DOHH2 (cell line): ENCODE results near the gene SEC23B.

Experiments
- H3F3A ChIP-seq: fragments of 200-600 bp; sonication (generic), shearing (Covaris generic); 2 replicates; pipeline ENCODE4 v1.6.0; 2016; ENCODE audit warnings: antibody characterized with exemption, mild to moderate bottlenecking; ENCODE audit not compliant: control insufficient read depth, insufficient read depth
- H3K27ac ChIP-seq: fragments of 200-600 bp; sonication (generic); 2 replicates; pipeline ENCODE4 v1.5.1; 2014; ENCODE audit warnings: low read depth, mild to moderate bottlenecking, low read length, moderate library complexity
- H3K27me3 ChIP-seq: fragments of 200-600 bp; sonication (generic); 2 replicates; pipeline ENCODE4 v1.6.1; 2014; ENCODE audit warnings: mild to moderate bottlenecking, low read length, mixed read lengths; ENCODE audit not compliant: control insufficient read depth
- H3K36me3 ChIP-seq: fragments of 200-600 bp; sonication (generic); 2 replicates; pipeline ENCODE4 v1.6.1; 2014; ENCODE audit warnings: mild to moderate bottlenecking, low read length, moderate library complexity, mixed read lengths; ENCODE audit not compliant: control insufficient read depth
- H3K4me1 ChIP-seq: fragments of 200-600 bp; sonication (generic); 2 replicates; pipeline ENCODE4 v1.6.1; 2014; ENCODE audit warnings: mild to moderate bottlenecking, low read length, mixed read lengths; ENCODE audit not compliant: control insufficient read depth
- H3K4me2 ChIP-seq: fragments of 200-600 bp; sonication (generic); 2 replicates; pipeline ENCODE4 v1.6.0; 2014; ENCODE audit warnings: mild to moderate bottlenecking, low read length, moderate library complexity
- H3K4me3 ChIP-seq: fragments of 200-600 bp; sonication (generic); 2 replicates; pipeline ENCODE4 v1.5.1; 2014; ENCODE audit warnings: mild to moderate bottlenecking, low read length, mixed read lengths
- H3K79me2 ChIP-seq: fragments of 200-600 bp; sonication (generic); 2 replicates; pipeline ENCODE4 v1.6.1; 2014; ENCODE audit warnings: mild to moderate bottlenecking, low read length, mixed read lengths; ENCODE audit not compliant: control insufficient read depth
- H3K9me2 ChIP-seq: fragments of 200-600 bp; sonication (generic); replicated peaks from 2 replicates; pipeline ENCODE4 v1.6.1; 2014; ENCODE audit warnings: mild to moderate bottlenecking, low read length, mixed read lengths; ENCODE audit not compliant: control insufficient read depth
- H3K9me3 ChIP-seq: fragments of 200-600 bp; sonication (generic); 2 replicates; pipeline ENCODE4 v1.6.1; 2014; ENCODE audit warnings: antibody characterized with exemption, low read length, mixed read lengths; ENCODE audit not compliant: control insufficient read depth, insufficient read depth
- H4K20me1 ChIP-seq: fragments of 200-600 bp; sonication (generic); 2 replicates; pipeline ENCODE4 v1.6.0; 2014; ENCODE audit warnings: low read depth, mild to moderate bottlenecking, antibody characterized with exemption, low read length, moderate library complexity; ENCODE audit not compliant: control insufficient read depth, insufficient read depth
- EZH2phosphoT487 ChIP-seq: fragments of 200-600 bp; sonication (generic); IDR thresholded peaks from 2 replicates; pipeline ENCODE4 v1.6.1; 2017; ENCODE audit warnings: borderline replicate concordance, mild to moderate bottlenecking, antibody characterized with exemption, low read length, moderate library complexity, mixed read lengths
- TF ChIP-seq, protein P1 (sequence below): fragments of 200-600 bp; sonication (generic); IDR thresholded peaks from one replicate; pipeline ENCODE4 v1.5.1; 2014; ENCODE audit warnings: antibody characterized with exemption, mild to moderate bottlenecking, low read depth, low read length; ENCODE audit not compliant: poor library complexity, severe bottlenecking

Gene SEC23B

DNA sequence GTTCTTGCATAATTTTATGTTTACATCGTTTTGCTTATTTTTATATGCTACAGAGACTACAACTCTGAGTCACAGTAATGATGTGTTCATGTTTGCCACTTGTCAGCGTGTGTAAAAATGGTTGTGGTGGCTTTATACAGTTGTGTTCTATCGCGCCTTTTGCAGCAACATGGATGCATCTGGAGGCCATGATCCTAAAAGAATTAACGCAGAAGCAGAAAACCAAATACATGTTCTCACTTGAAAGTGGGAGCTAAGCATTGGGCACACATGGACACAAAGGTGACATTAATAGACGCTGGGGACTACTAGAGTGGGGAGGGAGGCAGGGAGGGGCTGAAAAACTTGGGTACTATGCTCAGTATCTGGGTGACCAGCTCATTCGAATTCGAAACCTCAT is 996 bp upstream of the SEC23B start:
- Histone ChIP-seq H3K4me2 (peak overlapping the region; percentile 74), H3K9me3 (no peaks in the 10 kb centered on the region), H3K27ac (peak overlapping the region; percentile 93), H4K20me1 (no peaks in the 10 kb centered on the region), H3K79me2 (peaks cover 28% of the 10 kb centered on the region), H3F3A (peaks cover 13% of the 10 kb centered on the region), H3K4me1 (peaks cover 34% of the 10 kb centered on the region), H3K4me3 (peak overlapping the region; percentile 89), H3K36me3 (peaks cover 33% of the 10 kb centered on the region), H3K27me3 (no peaks in the 10 kb centered on the region), H3K9me2 (no peaks in the 10 kb centered on the region)
- TF ChIP-seq, protein P1, sequence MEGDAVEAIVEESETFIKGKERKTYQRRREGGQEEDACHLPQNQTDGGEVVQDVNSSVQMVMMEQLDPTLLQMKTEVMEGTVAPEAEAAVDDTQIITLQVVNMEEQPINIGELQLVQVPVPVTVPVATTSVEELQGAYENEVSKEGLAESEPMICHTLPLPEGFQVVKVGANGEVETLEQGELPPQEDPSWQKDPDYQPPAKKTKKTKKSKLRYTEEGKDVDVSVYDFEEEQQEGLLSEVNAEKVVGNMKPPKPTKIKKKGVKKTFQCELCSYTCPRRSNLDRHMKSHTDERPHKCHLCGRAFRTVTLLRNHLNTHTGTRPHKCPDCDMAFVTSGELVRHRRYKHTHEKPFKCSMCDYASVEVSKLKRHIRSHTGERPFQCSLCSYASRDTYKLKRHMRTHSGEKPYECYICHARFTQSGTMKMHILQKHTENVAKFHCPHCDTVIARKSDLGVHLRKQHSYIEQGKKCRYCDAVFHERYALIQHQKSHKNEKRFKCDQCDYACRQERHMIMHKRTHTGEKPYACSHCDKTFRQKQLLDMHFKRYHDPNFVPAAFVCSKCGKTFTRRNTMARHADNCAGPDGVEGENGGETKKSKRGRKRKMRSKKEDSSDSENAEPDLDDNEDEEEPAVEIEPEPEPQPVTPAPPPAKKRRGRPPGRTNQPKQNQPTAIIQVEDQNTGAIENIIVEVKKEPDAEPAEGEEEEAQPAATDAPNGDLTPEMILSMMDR, result no peak
- TF ChIP-seq EZH2phosphoT487, result no peak

DNA sequence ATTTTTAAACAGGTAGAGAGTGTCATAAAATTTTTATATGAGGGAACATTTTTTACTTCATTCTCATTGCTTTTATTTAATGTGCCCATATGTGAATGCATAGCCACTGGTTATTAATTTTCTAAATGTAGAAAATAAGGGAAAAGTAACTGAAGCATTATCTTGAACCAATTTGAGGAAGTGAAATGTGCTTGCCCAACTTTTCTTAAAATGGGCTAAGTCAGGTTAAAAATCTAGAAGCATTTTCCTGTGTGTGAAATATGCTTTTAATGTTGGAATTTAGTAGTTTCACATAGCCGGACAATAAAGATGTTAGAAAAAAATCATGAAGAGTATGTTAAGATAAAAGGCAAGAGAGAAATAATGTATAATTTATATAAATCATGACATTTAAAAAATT is 3.8 kb downstream of the SEC23B start:
- no peak overlapping the region for H3K27ac ChIP-seq
- H4K20me1 ChIP-seq, result no peaks in the 10 kb centered on the region
- H3K36me3 ChIP-seq, result peaks cover 67% of the 10 kb centered on the region
- H3K4me2 ChIP-seq, result no peak overlapping the region
- H3K9me2 ChIP-seq, result no peaks in the 10 kb centered on the region
- H3K27me3 ChIP-seq, result no peaks in the 10 kb centered on the region
- H3K4me1 ChIP-seq, result peaks cover 25% of the 10 kb centered on the region
- peaks cover 7% of the 10 kb centered on the region for H3F3A ChIP-seq
- H3K9me3 ChIP-seq, result no peaks in the 10 kb centered on the region
- peaks cover 30% of the 10 kb centered on the region for H3K79me2 ChIP-seq
- TF ChIP-seq, protein P1, result no peak
- no peak for TF ChIP-seq EZH2phosphoT487
- H3K4me3 ChIP-seq, result no peak overlapping the region

DNA sequence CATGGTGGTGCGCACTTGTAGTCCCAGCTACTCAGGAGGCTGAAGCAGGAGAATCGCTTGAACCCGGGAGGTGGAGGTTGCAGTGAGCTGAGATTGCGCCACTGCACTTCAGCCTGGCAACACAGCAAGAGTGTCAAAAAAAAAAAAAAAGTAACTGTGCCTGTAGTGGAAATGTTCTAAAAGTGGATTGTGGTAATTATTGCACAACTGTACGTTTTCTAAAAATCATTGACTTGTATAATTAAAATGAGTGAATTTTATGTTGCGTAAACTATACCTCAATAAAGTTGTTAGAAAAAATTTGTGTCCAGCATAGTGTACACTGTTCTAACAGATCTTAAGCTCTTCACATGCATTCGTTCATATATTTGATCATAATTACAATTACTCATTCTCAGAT is 5.5 kb downstream of the SEC23B start:
- Histone ChIP-seq H3K79me2 (peaks cover 26% of the 10 kb centered on the region), H3K27ac (no peak overlapping the region), H3F3A (peaks cover 7% of the 10 kb centered on the region), H3K4me1 (peaks cover 21% of the 10 kb centered on the region), H3K36me3 (peaks cover 66% of the 10 kb centered on the region), H3K27me3 (no peaks in the 10 kb centered on the region), H3K9me3 (no peaks in the 10 kb centered on the region), H3K4me3 (no peak overlapping the region), H4K20me1 (no peaks in the 10 kb centered on the region), H3K4me2 (no peak overlapping the region), H3K9me2 (no peaks in the 10 kb centered on the region)
- TF ChIP-seq, protein P1, result no peak
- no peak for TF ChIP-seq EZH2phosphoT487

DNA sequence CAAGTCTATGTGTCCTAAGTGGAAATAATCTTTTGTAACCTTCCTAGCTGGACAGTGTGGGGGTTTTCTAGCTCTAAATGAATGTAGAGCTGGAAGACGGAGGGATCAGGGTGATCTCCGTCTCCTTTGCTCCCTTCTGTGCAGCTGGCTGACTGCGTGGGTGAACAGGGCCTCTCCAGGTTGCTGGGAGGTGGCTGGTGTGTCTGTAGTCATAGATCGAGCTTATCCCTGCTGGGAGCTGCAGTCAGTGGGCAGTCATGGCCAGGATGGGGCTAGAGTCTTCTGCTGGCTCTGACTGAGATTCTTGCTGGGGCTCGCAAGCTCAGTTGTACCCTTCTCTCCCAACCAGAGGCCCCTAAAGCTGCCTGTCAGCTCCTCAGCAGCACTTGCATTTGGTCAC is 6.4 kb downstream of the SEC23B start:
- Histone ChIP-seq H3K36me3 (peaks cover 63% of the 10 kb centered on the region), H3K4me1 (peaks cover 12% of the 10 kb centered on the region), H3K9me2 (no peaks in the 10 kb centered on the region), H3K9me3 (no peaks in the 10 kb centered on the region), H3K4me2 (no peak overlapping the region), H3K4me3 (no peak overlapping the region), H3K79me2 (peaks cover 16% of the 10 kb centered on the region), H3K27me3 (no peaks in the 10 kb centered on the region), H4K20me1 (no peaks in the 10 kb centered on the region), H3K27ac (no peak overlapping the region), H3F3A (peaks cover 7% of the 10 kb centered on the region)
- no peak for TF ChIP-seq EZH2phosphoT487
- TF ChIP-seq, protein P1, result no peak
